Measurements from ENCODE around the gene RLN3. TPM values are rescaled to one million over a fixed set of nuclear protein-coding genes. Genes with fewer than 3 reads are reported as not detected.

RLN3 gene, protein sequence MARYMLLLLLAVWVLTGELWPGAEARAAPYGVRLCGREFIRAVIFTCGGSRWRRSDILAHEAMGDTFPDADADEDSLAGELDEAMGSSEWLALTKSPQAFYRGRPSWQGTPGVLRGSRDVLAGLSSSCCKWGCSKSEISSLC
- total RNA-seq (2021; fragmentation: NEBNext Ultra II Directional; extraction: Animal tissue kit (Norgen Biotek cat#: 25700)) (not detected in 2 replicates), polyA plus RNA-seq (2011; rRNA removed) (not detected in 2 replicates), polyA minus RNA-seq (2011; rRNA and poly(A)+ RNA removed) (not detected in 2 replicates)
- not detected for polyA plus RNA-seq (2011; cell fraction: cytosol; rRNA removed)
- polyA plus RNA-seq (2011; cell fraction: nucleus; rRNA removed), result not detected
- polyA plus RNA-seq (2012, experiment 1 of 2), result not detected in 4 replicates
- polyA plus RNA-seq (2012, experiment 2 of 2), result not detected
- not detected for polyA plus RNA-seq (2013, experiment 1 of 2)
- polyA plus RNA-seq (2013, experiment 2 of 2), result not detected
- polyA minus RNA-seq (2011; cell fraction: cytosol; rRNA and poly(A)+ RNA removed), result not detected
- not detected for polyA minus RNA-seq (2011; cell fraction: nucleus; rRNA and poly(A)+ RNA removed)
- long read RNA-seq, experiment 1, result 0 reads
- long read RNA-seq, experiment 2, result 0 reads

DNA sequence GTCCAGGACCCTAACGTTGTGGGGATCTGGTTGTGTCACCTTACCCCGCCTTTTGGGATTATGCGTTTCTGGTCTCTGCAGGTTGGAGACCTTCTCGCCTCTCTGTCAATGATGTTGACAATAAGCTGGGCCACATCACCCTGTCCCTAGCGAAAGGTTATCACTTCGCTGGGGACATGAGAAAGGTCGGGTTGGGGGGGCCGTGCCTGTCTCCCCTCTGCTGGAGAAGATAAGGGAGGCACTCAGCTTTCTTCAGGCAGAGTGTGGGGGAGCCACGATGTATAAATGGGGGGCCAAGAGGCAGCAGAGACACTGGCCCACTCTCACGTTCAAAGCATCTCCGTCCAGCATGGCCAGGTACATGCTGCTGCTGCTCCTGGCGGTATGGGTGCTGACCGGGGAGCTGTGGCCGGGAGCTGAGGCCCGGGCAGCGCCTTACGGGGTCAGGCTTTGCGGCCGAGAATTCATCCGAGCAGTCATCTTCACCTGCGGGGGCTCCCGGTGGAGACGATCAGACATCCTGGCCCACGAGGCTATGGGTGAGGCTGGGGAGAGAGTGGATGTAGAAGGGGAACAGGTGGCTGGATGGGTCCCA lies at the start of gene RLN3:
TSS of gene RLN3 (plus strand) at position 293 of the 595 bp plus-strand sequence. CDS start at position 350, 57 bp downstream.
- H4K5ac ChIP-seq (ENCODE audit: insufficient read length, low read depth, low read length), result no peak within 1 kb of the TSS
- no peak within 1 kb of the TSS for H3K18ac ChIP-seq (ENCODE audit: extremely low read depth, low read length)
- H3K4ac ChIP-seq (replicated peaks; ENCODE audit: insufficient read length, low read depth, low read length), result no peak within 1 kb of the TSS
- no peak for FAIRE-seq
- 88% methylated on average over 23 of the region's 24 CpGs; no CpG with 5 or more reads in 1 of the 2 experiments for WGBS, 2 experiments (ENCODE audit: extremely low coverage in 1 of 2, insufficient coverage in 1 of 2, insufficient read length in 1 of 2, insufficient replicate concordance in 2 of 2, low coverage in 1 of 2, low lambda C conversion rate in 2 of 2, missing lambda C conversion rate in 1 of 2)
- H3K79me1 ChIP-seq (ENCODE audit: low read depth, low read length), result no peaks in the 10 kb centered on the region
- no peaks in the 10 kb centered on the region for H3K36me3 ChIP-seq (ENCODE audit: control insufficient read depth in 2 of 4, insufficient read depth in 4 of 4, low read length in 3 of 4)
- H3K4me1 ChIP-seq (replicated peaks in 1 of 4; ENCODE audit: control insufficient read depth in 3 of 4, insufficient read depth in 4 of 4, low read length in 3 of 4), result peaks cover 2 to 9% (median 3%) of the 10 kb centered on the region in 4 experiments
- H3K23ac ChIP-seq (ENCODE audit: insufficient read length), result no peak within 1 kb of the TSS
- no peak within 1 kb of the TSS for H2BK120ac ChIP-seq (replicated peaks; ENCODE audit: low read depth, low read length)
- no peak within 1 kb of the TSS for H2BK15ac ChIP-seq (ENCODE audit: low read length)
- no peak within 1 kb of the TSS for H4K91ac ChIP-seq (replicated peaks; ENCODE audit: insufficient read length, low read length)
- no peak within 1 kb of the TSS for H2AFZ ChIP-seq (ENCODE audit: low read length)
- H3K27me3 ChIP-seq (replicated peaks in 1 of 4; ENCODE audit: control insufficient read depth in 3 of 4, extremely low read depth in 1 of 4, insufficient read depth in 3 of 4, low read length in 3 of 4), result peaks cover 0 to 12% (median 9%) of the 10 kb centered on the region in 4 experiments; a peak in 5 of 7 replicates
- POLR2A ChIA-PET (ENCODE audit: partially characterized antibody), result interaction anchor here (0.5 to 1.3 kb wide), 4 partner anchors 22 to 457 kb away, joined by 3 to 5 read pairs (median 4); partner anchors contain the start of genes DCAF15 and RFX1
- CTCF ChIA-PET (ENCODE audit: partially characterized antibody), result interaction anchor here (1.0 to 2.2 kb wide), 13 partner anchors 13 to 165 kb away, joined by 3 to 9 read pairs (median 3); partner anchors contain the start of gene DCAF15
- H4K20me1 ChIP-seq (replicated peaks in 1 of 2; ENCODE audit: control insufficient read depth in 1 of 2, insufficient read depth in 2 of 2, low read length in 2 of 2), result no peaks in the 10 kb centered on the region
- H3K9me3 ChIP-seq (ENCODE audit: insufficient read depth in 2 of 2, low read depth in 1 of 2, low read length in 1 of 2), result no peaks in the 10 kb centered on the region
- TF ChIP-seq, protein P1, sequence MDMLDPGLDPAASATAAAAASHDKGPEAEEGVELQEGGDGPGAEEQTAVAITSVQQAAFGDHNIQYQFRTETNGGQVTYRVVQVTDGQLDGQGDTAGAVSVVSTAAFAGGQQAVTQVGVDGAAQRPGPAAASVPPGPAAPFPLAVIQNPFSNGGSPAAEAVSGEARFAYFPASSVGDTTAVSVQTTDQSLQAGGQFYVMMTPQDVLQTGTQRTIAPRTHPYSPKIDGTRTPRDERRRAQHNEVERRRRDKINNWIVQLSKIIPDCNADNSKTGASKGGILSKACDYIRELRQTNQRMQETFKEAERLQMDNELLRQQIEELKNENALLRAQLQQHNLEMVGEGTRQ (IDR thresholded peaks at IDR 0.05; ENCODE audit: low read length), result no peak
- TF ChIP-seq TCF12 (IDR thresholded peaks at IDR 0.05; ENCODE audit: low read depth, low read length), result no peak
- TF ChIP-seq SRF (IDR thresholded peaks at IDR 0.05; ENCODE audit: low read depth, low read length), result no peak
- 0 out of 2 replicates have a peak within 1 kb of the TSS, but pooled peaks have one; percentile 5 for H2BK12ac ChIP-seq (ENCODE audit: low read depth, low read length)
- H2BK5ac ChIP-seq (ENCODE audit: low read depth, low read length), result no peak within 1 kb of the TSS
- peaks cover 8% of the 10 kb centered on the region; the same call in 1 of the 2 replicates for H3K23me2 ChIP-seq (ENCODE audit: low read depth, low read length)
- no peak within 1 kb of the TSS for H3K4me3 ChIP-seq (ENCODE audit: extremely low read depth in 1 of 4, insufficient read depth in 2 of 4, low read depth in 3 of 4, low read length in 4 of 4)
- no peaks in the 10 kb centered on the region for H3K79me2 ChIP-seq (ENCODE audit: control insufficient read depth in 1 of 2, insufficient read depth in 2 of 2, low read length in 2 of 2)
- H3K14ac ChIP-seq (ENCODE audit: insufficient read length), result no peak within 1 kb of the TSS
- H3K4me2 ChIP-seq (ENCODE audit: insufficient read depth in 1 of 2, low read depth in 2 of 2, low read length in 2 of 2), result no peak within 1 kb of the TSS
- no peak within 1 kb of the TSS for H3K27ac ChIP-seq (ENCODE audit: low read depth, low read length)
- H2BK20ac ChIP-seq (ENCODE audit: low read length), result no peak within 1 kb of the TSS
- H3K9ac ChIP-seq (replicated peaks in 1 of 4; ENCODE audit: extremely low read depth in 1 of 4, low read depth in 3 of 4, low read length in 3 of 4), result no peak within 1 kb of the TSS
- DNase-seq (ENCODE audit: low read depth in 1 of 2, low spot score in 2 of 2), result no peak
- H3K56ac ChIP-seq (replicated peaks; ENCODE audit: insufficient read length, low read depth, low read length), result no peak within 1 kb of the TSS
- H4K8ac ChIP-seq (ENCODE audit: extremely low read depth, insufficient read depth, low read length), result no peak within 1 kb of the TSS; the same call in 1 of the 2 replicates
- H2AK5ac ChIP-seq (ENCODE audit: low read depth, low read length), result no peak within 1 kb of the TSS
